HFF-Myc (cell line): ENCODE results near the gene BTBD10.
"Not testable (repeated sequence)": the region's sequence is repeated elsewhere in the genome, so short reads cannot be mapped to it uniquely, and the experiment has no call there.

Experiments used
- DNase-seq: peaks from one replicate; pipeline ENCODE4 v3.0.0-alpha.2; 2011; ENCODE audit warnings: low read depth; ENCODE audit errors: extremely low read depth
- H3K4me3 ChIP-seq: replicated peaks from 2 replicates; pipeline ENCODE4 v1.5.1; 2011; ENCODE audit warnings: low read depth, mild to moderate bottlenecking, control low read depth, low read length
- TF ChIP-seq, protein P1 (sequence below): IDR thresholded peaks from 2 replicates; pipeline ENCODE4 v1.5.1; 2012; ENCODE audit warnings: mild to moderate bottlenecking, low read depth, low read length, control low read depth; ENCODE audit errors: missing control alignments

Gene BTBD10

GRCh38 chr11:13405220-13405619 lies 57.8 kb downstream of the BTBD10 start:
- no peak overlapping the region for H3K4me3 ChIP-seq
- no peak for DNase-seq
- TF ChIP-seq, protein P1, sequence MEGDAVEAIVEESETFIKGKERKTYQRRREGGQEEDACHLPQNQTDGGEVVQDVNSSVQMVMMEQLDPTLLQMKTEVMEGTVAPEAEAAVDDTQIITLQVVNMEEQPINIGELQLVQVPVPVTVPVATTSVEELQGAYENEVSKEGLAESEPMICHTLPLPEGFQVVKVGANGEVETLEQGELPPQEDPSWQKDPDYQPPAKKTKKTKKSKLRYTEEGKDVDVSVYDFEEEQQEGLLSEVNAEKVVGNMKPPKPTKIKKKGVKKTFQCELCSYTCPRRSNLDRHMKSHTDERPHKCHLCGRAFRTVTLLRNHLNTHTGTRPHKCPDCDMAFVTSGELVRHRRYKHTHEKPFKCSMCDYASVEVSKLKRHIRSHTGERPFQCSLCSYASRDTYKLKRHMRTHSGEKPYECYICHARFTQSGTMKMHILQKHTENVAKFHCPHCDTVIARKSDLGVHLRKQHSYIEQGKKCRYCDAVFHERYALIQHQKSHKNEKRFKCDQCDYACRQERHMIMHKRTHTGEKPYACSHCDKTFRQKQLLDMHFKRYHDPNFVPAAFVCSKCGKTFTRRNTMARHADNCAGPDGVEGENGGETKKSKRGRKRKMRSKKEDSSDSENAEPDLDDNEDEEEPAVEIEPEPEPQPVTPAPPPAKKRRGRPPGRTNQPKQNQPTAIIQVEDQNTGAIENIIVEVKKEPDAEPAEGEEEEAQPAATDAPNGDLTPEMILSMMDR: no peak

DNA sequence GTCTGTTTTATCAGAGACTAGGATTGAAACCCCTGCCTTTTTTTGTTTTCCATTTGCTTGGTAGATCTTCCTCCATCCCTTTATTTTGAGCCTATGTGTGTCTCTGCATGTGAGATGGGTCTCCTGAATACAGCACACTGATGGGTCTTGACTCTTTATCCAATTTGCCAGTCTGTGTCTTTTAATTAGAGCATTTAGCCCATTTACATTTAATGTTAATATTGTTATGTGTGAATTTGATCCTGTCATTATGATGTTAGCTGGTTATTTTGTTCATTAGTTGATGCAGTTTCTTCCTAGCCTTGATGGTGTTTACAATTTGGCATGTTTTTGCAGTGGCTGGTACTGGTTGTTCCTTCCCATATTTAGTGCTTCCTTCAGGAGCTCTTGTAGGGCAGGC lies 64.7 kb downstream of the BTBD10 start:
- not testable (repeated sequence) for DNase-seq, H3K4me3 ChIP-seq

DNA sequence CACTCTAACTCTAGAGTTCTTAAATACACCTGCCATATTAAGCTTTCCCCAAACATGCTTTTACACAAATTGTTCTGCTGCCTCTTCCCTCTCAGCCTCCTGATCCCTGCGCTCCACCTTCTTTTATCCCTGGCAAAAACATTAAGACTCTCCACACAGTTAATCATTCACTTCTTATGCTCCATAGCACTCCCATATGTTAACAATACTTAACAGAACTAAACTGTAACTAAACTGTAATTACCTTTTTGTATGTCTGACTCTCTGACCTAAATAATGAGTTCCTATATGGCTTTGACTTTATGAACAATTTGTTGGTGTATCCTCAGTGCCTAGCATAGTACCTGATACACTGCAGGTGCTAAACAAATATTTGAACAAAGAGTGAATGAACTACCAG lies 71.8 kb downstream of the BTBD10 start:
- TF ChIP-seq, protein P1: no peak
- DNase-seq: no peak

GRCh38 chr11:13388741-13389140 lies 74.3 kb downstream of the BTBD10 start:
- TF ChIP-seq, protein P1: no peak
- DNase-seq: no peak
- no peak overlapping the region for H3K4me3 ChIP-seq

More for the DNA sequence above, 71.8 kb downstream of the BTBD10 start:
- H3K4me3 ChIP-seq: no peak overlapping the region

DNA sequence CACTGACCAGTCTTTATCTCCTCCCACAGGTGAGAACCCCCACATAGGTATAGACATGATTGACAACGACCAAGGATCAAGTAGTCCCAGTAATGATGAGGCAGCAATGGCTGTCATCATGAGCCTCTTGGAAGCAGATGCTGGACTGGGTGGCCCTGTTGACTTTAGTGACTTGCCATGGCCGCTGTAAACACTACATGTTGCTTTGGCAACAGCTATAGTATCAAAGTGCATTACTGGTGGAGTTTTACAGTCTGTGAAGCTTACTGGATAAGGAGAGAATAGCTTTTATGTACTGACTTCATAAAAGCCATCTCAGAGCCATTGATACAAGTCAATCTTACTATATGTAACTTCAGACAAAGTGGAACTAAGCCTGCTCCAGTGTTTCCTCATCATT lies 76.5 kb downstream of the BTBD10 start:
- DNase-seq: no peak
- no peak overlapping the region for H3K4me3 ChIP-seq
- TF ChIP-seq, protein P1: no peak

- TF ChIP-seq, protein P1: peak; percentile 65
- no peak overlapping the region for H3K4me3 ChIP-seq
- DNase-seq: peak; percentile 15
Measured at GRCh38 chr11:13384908-13385640, 77.9 kb downstream of the BTBD10 start.

GRCh38 chr11:13382751-13383150 lies 80.3 kb downstream of the BTBD10 start:
- TF ChIP-seq, protein P1: no peak
- no peak for DNase-seq
- H3K4me3 ChIP-seq: no peak overlapping the region
